Neural cell (in vitro differentiated cells): ENCODE data around the gene ZNF804A. TPM values are rescaled to one million over a fixed set of nuclear protein-coding genes. Genes with fewer than 3 reads are reported as not detected.

Source experiments
- H2AFZ ChIP-seq: fragments of 200-600, 300-800 bp; sonication (generic), shearing (Covaris generic); 2 replicates; pipeline ENCODE4 v1.6.0; 2014; ENCODE audit warnings: low read depth, mild to moderate bottlenecking, antibody characterized with exemption, low read length, moderate library complexity
- H3F3A ChIP-seq: fragments of 200-600 bp; shearing (Covaris generic); 2 replicates; pipeline ENCODE4 v1.6.1; 2016; ENCODE audit warnings: mild to moderate bottlenecking, moderate library complexity, mixed read lengths, antibody characterized with exemption, low read length; ENCODE audit not compliant: insufficient read depth, poor library complexity, severe bottlenecking
- H3K27ac ChIP-seq: fragments of 200-600, 300-800 bp; sonication (generic), shearing (Covaris generic); 2 replicates; pipeline ENCODE4 v1.5.1; 2014; ENCODE audit warnings: mild to moderate bottlenecking, low read length, moderate library complexity
- H3K27me3 ChIP-seq: fragments of 300-800, 200-600 bp; sonication (generic), shearing (Covaris generic); 2 replicates; pipeline ENCODE4 v1.6.0; 2014; ENCODE audit warnings: mild to moderate bottlenecking, low read depth, low read length, moderate library complexity; ENCODE audit not compliant: insufficient read depth
- H3K36me3 ChIP-seq: fragments of 300-800, 200-600 bp; sonication (generic), shearing (Covaris generic); 2 replicates; pipeline ENCODE4 v1.5.1; 2014; ENCODE audit warnings: mild to moderate bottlenecking, antibody characterized with exemption, low read length, moderate library complexity; ENCODE audit not compliant: insufficient read depth
- H3K4me2 ChIP-seq: fragments of 300-800, 200-600 bp; sonication (generic), shearing (Covaris generic); 2 replicates; pipeline ENCODE4 v1.6.0; 2014; ENCODE audit warnings: mild to moderate bottlenecking, low read length
- H3K4me3 ChIP-seq: fragments of 300-800, 200-600 bp; sonication (generic), shearing (Covaris generic); 2 replicates; pipeline ENCODE4 v1.5.1; 2014; ENCODE audit warnings: mild to moderate bottlenecking, low read length, moderate library complexity
- H3K79me2 ChIP-seq: fragments of 200-600 bp; shearing (Covaris generic); replicated peaks from 2 replicates; pipeline ENCODE4 v1.6.0; 2014; ENCODE audit warnings: mild to moderate bottlenecking, low read length, moderate library complexity; ENCODE audit not compliant: insufficient read depth
- H3K9ac ChIP-seq: fragments of 300-800, 200-600 bp; sonication (generic), shearing (Covaris generic); 2 replicates; pipeline ENCODE4 v1.6.1; 2016; ENCODE audit warnings: mild to moderate bottlenecking, low read length, mixed read lengths
- H3K9me2 ChIP-seq: fragments of 200-600 bp; shearing (Covaris generic); 2 replicates; pipeline ENCODE4 v1.6.1; 2016; ENCODE audit warnings: mild to moderate bottlenecking, low read length, mixed read lengths; ENCODE audit not compliant: insufficient read depth
- H3K9me3 ChIP-seq: fragments of 200-600, 300-800 bp; sonication (generic), shearing (Covaris generic); 2 replicates; pipeline ENCODE4 v1.6.1; 2016; ENCODE audit warnings: mild to moderate bottlenecking, mixed run types, low read length, moderate library complexity, mixed read lengths
- H4K20me1 ChIP-seq: fragments of 200-600 bp; shearing (Covaris generic); 2 replicates; pipeline ENCODE4 v1.6.1; 2016; ENCODE audit warnings: mild to moderate bottlenecking, mixed run types; ENCODE audit not compliant: insufficient read depth
- CTCF ChIP-seq: fragments of 450-650 bp; IDR thresholded peaks from 2 replicates; pipeline ENCODE4 v1.5.1; 2014; ENCODE audit warnings: antibody characterized with exemption, mild to moderate bottlenecking, moderate library complexity; ENCODE audit not compliant: poor library complexity, severe bottlenecking
- EP300 ChIP-seq: fragments of 450-650 bp; conservative IDR thresholded peaks from 2 replicates; pipeline ENCODE4 v1.6.1; 2014; ENCODE audit warnings: antibody characterized with exemption, mild to moderate bottlenecking, moderate library complexity; ENCODE audit not compliant: poor library complexity, severe bottlenecking
- EZH2 ChIP-seq: fragments of 200-600, 300-800 bp; shearing (Covaris generic), sonication (generic); IDR thresholded peaks from 2 replicates; pipeline ENCODE4 v1.6.1; 2014; ENCODE audit warnings: antibody characterized with exemption, low read length, borderline replicate concordance, mild to moderate bottlenecking; ENCODE audit not compliant: insufficient read depth, poor library complexity, severe bottlenecking
- MXI1 ChIP-seq: fragments of 450-650 bp; conservative IDR thresholded peaks from 2 replicates; pipeline ENCODE4 v1.6.1; 2014; ENCODE audit warnings: antibody characterized with exemption, mild to moderate bottlenecking; ENCODE audit not compliant: poor library complexity, severe bottlenecking
- POLR2AphosphoS5 ChIP-seq: IDR thresholded peaks from 2 replicates; pipeline ENCODE4 v1.6.1; 2012
- RAD21 ChIP-seq: fragments of 450-650 bp; conservative IDR thresholded peaks from 2 replicates; pipeline ENCODE4 v1.6.1; 2014; ENCODE audit warnings: antibody characterized with exemption, mild to moderate bottlenecking, moderate library complexity
- REST ChIP-seq: IDR thresholded peaks from 2 replicates; pipeline ENCODE4 v1.6.1; 2012; ENCODE audit warnings: borderline replicate concordance
- SMC3 ChIP-seq: fragments of 450-650 bp; conservative IDR thresholded peaks from 2 replicates; pipeline ENCODE4 v1.6.1; 2014; ENCODE audit warnings: antibody characterized with exemption, mild to moderate bottlenecking, moderate library complexity; ENCODE audit not compliant: poor library complexity
- TAF1 ChIP-seq: IDR thresholded peaks from 2 replicates; pipeline ENCODE4 v1.6.1; 2012; ENCODE audit warnings: low read depth
- polyA plus RNA-seq: library from polyadenylated mRNA; depleted of rRNA; stranded (reverse); fragments of >200 nt; gene quantifications from 2 replicates; pipeline ENCODE4 v1.2.3, GENCODE V29; 2014

The ZNF804A gene
- polyA plus RNA-seq, 1 donor from 2014 or later, result 2.7 TPM

GRCh38 chr2:184851576-184851975, 253.2 kb downstream of the ZNF804A start:
- no peak overlapping the region for H3K27ac ChIP-seq
- no peaks in the 10 kb centered on the region for H3K9me3 ChIP-seq
- no peaks in the 10 kb centered on the region for H3F3A ChIP-seq
- H3K9me2 ChIP-seq, result no peaks in the 10 kb centered on the region
- no peak overlapping the region for H2AFZ ChIP-seq
- no peaks in the 10 kb centered on the region for H3K79me2 ChIP-seq
- H3K4me3 ChIP-seq, result no peak overlapping the region
- no peak overlapping the region for H3K4me2 ChIP-seq
- H4K20me1 ChIP-seq, result no peaks in the 10 kb centered on the region
- no peak overlapping the region for H3K9ac ChIP-seq
- no peaks in the 10 kb centered on the region for H3K36me3 ChIP-seq
- H3K27me3 ChIP-seq, result no peaks in the 10 kb centered on the region
- TF ChIP-seq EZH2 (no peak), TAF1 (no peak), MXI1 (no peak), CTCF (no peak), EP300 (no peak), RAD21 (no peak), POLR2AphosphoS5 (no peak), SMC3 (no peak), REST (no peak)

GRCh38 chr2:184859187-184859586, 260.9 kb downstream of the ZNF804A start:
- no peaks in the 10 kb centered on the region for H4K20me1 ChIP-seq
- H3K27ac ChIP-seq, result no peak overlapping the region
- no peak overlapping the region for H3K4me2 ChIP-seq
- no peaks in the 10 kb centered on the region for H3K9me2 ChIP-seq
- H3K27me3 ChIP-seq, result no peaks in the 10 kb centered on the region
- TF ChIP-seq SMC3, result no peak
- no peak for TF ChIP-seq EZH2
- no peak for TF ChIP-seq CTCF
- no peak for TF ChIP-seq RAD21
- no peak for TF ChIP-seq MXI1
- TF ChIP-seq TAF1, result no peak
- no peak for TF ChIP-seq POLR2AphosphoS5
- TF ChIP-seq EP300, result no peak
- TF ChIP-seq REST, result no peak
- no peaks in the 10 kb centered on the region for H3F3A ChIP-seq
- H2AFZ ChIP-seq, result no peak overlapping the region
- H3K79me2 ChIP-seq, result no peaks in the 10 kb centered on the region
- H3K4me3 ChIP-seq, result no peak overlapping the region
- peaks cover 6% of the 10 kb centered on the region for H3K9me3 ChIP-seq
- H3K9ac ChIP-seq, result no peak overlapping the region
- no peaks in the 10 kb centered on the region for H3K36me3 ChIP-seq
